NCI-H2196 (cell line): ENCODE measurements around the gene ROBO4.
A peak's percentile ranks its signal among the peaks of the same experiment; 100 is the strongest.

ENCODE experiments used
- DNase-seq: peaks from one replicate; lab custom pipeline; 2025; ENCODE audit not compliant: unreplicated experiment; lab: John Stamatoyannopoulos, UW

The ROBO4 gene

GRCh38 chr11:124890683-124891372 lies 6.8 kb downstream of the ROBO4 start:
- DNase-seq = no peak

- DNase-seq = no peak
These were observed 7.5 kb downstream of the ROBO4 start for GRCh38 chr11:124890151-124890550.

- DNase-seq = no peak
These were observed 8.2 kb downstream of the ROBO4 start for GRCh38 chr11:124889191-124890091.

GRCh38 chr11:124887667-124888013 lies 10.0 kb downstream of the ROBO4 start:
- DNase-seq = no peak

- DNase-seq = no peak
These were observed 10.5 kb downstream of the ROBO4 start for GRCh38 chr11:124886978-124887666.

GRCh38 chr11:124886476-124886875 lies 11.2 kb downstream of the ROBO4 start:
- no peak for DNase-seq

- no peak for DNase-seq
These were observed 12.7 kb downstream of the ROBO4 start for GRCh38 chr11:124884869-124885479.

GRCh38 chr11:124884340-124884739 lies 13.3 kb downstream of the ROBO4 start:
- no peak for DNase-seq

GRCh38 chr11:124882339-124883071 lies 15.2 kb downstream of the ROBO4 start:
- no peak for DNase-seq

- no peak for DNase-seq
These were observed 16.7 kb downstream of the ROBO4 start for GRCh38 chr11:124880958-124881357.

GRCh38 chr11:124880290-124880611 lies 17.4 kb downstream of the ROBO4 start:
- DNase-seq = no peak

GRCh38 chr11:124879493-124880289 lies 18.0 kb downstream of the ROBO4 start:
- no peak for DNase-seq

- DNase-seq = no peak
These were observed 18.7 kb downstream of the ROBO4 start for GRCh38 chr11:124878759-124879492.

GRCh38 chr11:124877910-124878758 lies 19.5 kb downstream of the ROBO4 start:
- DNase-seq = no peak

- no peak for DNase-seq
These were observed 20.1 kb downstream of the ROBO4 start for GRCh38 chr11:124877631-124877909.

- no peak for DNase-seq
These were observed 20.6 kb downstream of the ROBO4 start for GRCh38 chr11:124876818-124877630.

GRCh38 chr11:124875943-124876817 lies 21.5 kb downstream of the ROBO4 start:
- DNase-seq = peak; percentile 84
